ENCODE data around the gene TEX53.

Gene TEX53

GRCh38 chr9:114678795-114679194 is 21.2 kb upstream of the TEX53 start:
- DNase-seq = no peak

- DNase-seq = no peak
Measured at GRCh38 chr9:114678130-114678529, 20.5 kb upstream of the TEX53 start.

- peak; percentile 89 for DNase-seq
Measured at GRCh38 chr9:114677418-114677817, 19.8 kb upstream of the TEX53 start.

- peak; percentile 53 for DNase-seq
Measured at GRCh38 chr9:114676901-114677300, 19.3 kb upstream of the TEX53 start.

- no peak for DNase-seq
Measured at GRCh38 chr9:114674798-114675540, 17.4 kb upstream of the TEX53 start.

- no peak for DNase-seq
Measured at GRCh38 chr9:114674076-114674797, 16.6 kb upstream of the TEX53 start.

GRCh38 chr9:114671605-114672004 is 14.0 kb upstream of the TEX53 start:
- no peak for DNase-seq

- no peak for DNase-seq
Measured at GRCh38 chr9:114669961-114670360, 12.4 kb upstream of the TEX53 start.

- no peak for DNase-seq
Measured at GRCh38 chr9:114668146-114668545, 10.5 kb upstream of the TEX53 start.

GRCh38 chr9:114666851-114667250 is 9.2 kb upstream of the TEX53 start:
- DNase-seq = no peak

GRCh38 chr9:114666401-114666800 is 8.8 kb upstream of the TEX53 start:
- DNase-seq = no peak

GRCh38 chr9:114664181-114664580 is 6.6 kb upstream of the TEX53 start:
- DNase-seq = no peak

GRCh38 chr9:114662081-114662989 is 4.7 kb upstream of the TEX53 start:
- DNase-seq = peak; percentile 70

GRCh38 chr9:114656301-114656700 is 1.3 kb downstream of the TEX53 start:
- DNase-seq = no peak

GRCh38 chr9:114655689-114656088 is 1.9 kb downstream of the TEX53 start:
- no peak for DNase-seq

GRCh38 chr9:114653556-114654159 is 3.9 kb downstream of the TEX53 start:
- DNase-seq = peak; percentile 87

- no peak for DNase-seq
Measured at GRCh38 chr9:114652776-114653555, 4.6 kb downstream of the TEX53 start.

GRCh38 chr9:114643896-114644295 is 13.7 kb downstream of the TEX53 start:
- no peak for DNase-seq

- no peak for DNase-seq
Measured at GRCh38 chr9:114643001-114643400, 14.6 kb downstream of the TEX53 start.

GRCh38 chr9:114641967-114642366 is 15.6 kb downstream of the TEX53 start:
- peak; percentile 22 for DNase-seq

- DNase-seq = no peak
Measured at GRCh38 chr9:114638404-114638803, 19.2 kb downstream of the TEX53 start.

GRCh38 chr9:114634387-114634786 is 23.2 kb downstream of the TEX53 start:
- DNase-seq = no peak
